HG02973 (cell line): ENCODE results near the gene RBFOX2.
"Not testable (repeated sequence)": the region's sequence is repeated elsewhere in the genome, so short reads cannot be mapped to it uniquely, and the experiment has no call there.

Experiments
- ATAC-seq: cut with Tn5 transposase; IDR thresholded peaks from one replicate; pipeline ENCODE4 v1.9.1; 2021; ENCODE audit warnings: moderate library complexity; ENCODE audit not compliant: unreplicated experiment

The RBFOX2 gene

GRCh38 chr22:36028646-36029405 lies at the start of gene RBFOX2:
TSS of gene RBFOX2 (minus strand) at chr22:36028824. CDS start at chr22:36028425, 399 bp downstream.
- no peak for ATAC-seq

- ATAC-seq, result no peak
Observed at GRCh38 chr22:36077271-36077670, 48.6 kb upstream of the RBFOX2 start.

- no peak for ATAC-seq
Observed at GRCh38 chr22:36075724-36076123, 47.1 kb upstream of the RBFOX2 start.

GRCh38 chr22:36075230-36075629 lies 46.6 kb upstream of the RBFOX2 start:
- ATAC-seq, result no peak

GRCh38 chr22:36073476-36073875 lies 44.9 kb upstream of the RBFOX2 start:
- ATAC-seq, result no peak

GRCh38 chr22:36070645-36071044 lies 42.0 kb upstream of the RBFOX2 start:
- ATAC-seq, result not testable (repeated sequence)

- no peak for ATAC-seq
Observed at GRCh38 chr22:36069368-36069767, 40.7 kb upstream of the RBFOX2 start.

- no peak for ATAC-seq
Observed at GRCh38 chr22:36068776-36069344, 40.2 kb upstream of the RBFOX2 start.

- ATAC-seq, result no peak
Observed at GRCh38 chr22:36067235-36067558, 38.6 kb upstream of the RBFOX2 start.

- ATAC-seq, result no peak
Observed at GRCh38 chr22:36065775-36066544, 37.3 kb upstream of the RBFOX2 start.

GRCh38 chr22:36065462-36065774 lies 36.8 kb upstream of the RBFOX2 start:
- ATAC-seq, result no peak

GRCh38 chr22:36064358-36064757 lies 35.7 kb upstream of the RBFOX2 start:
- ATAC-seq, result no peak

GRCh38 chr22:36056980-36057379 lies 28.4 kb upstream of the RBFOX2 start:
- no peak for ATAC-seq

GRCh38 chr22:36055376-36056295 lies 27.0 kb upstream of the RBFOX2 start:
- ATAC-seq, result no peak

- ATAC-seq, result not testable (repeated sequence)
Observed at GRCh38 chr22:36054446-36054845, 25.8 kb upstream of the RBFOX2 start.

- no peak for ATAC-seq
Observed at GRCh38 chr22:36053242-36054147, 24.9 kb upstream of the RBFOX2 start.

- no peak for ATAC-seq
Observed at GRCh38 chr22:36052505-36052941, 23.9 kb upstream of the RBFOX2 start.

GRCh38 chr22:36049678-36049997 lies 21.0 kb upstream of the RBFOX2 start:
- ATAC-seq, result no peak

- no peak for ATAC-seq
Observed at GRCh38 chr22:36048911-36049677, 20.5 kb upstream of the RBFOX2 start.
